Progenitor cell of endocrine pancreas (in vitro differentiated cells): ENCODE measurements around the gene RFX2. TPM values are rescaled to one million over a fixed set of nuclear protein-coding genes. Genes with fewer than 3 reads are reported as not detected.

Source experiments
- DNase-seq: peaks from one replicate; pipeline ENCODE4 v3.0.0; 2021; ENCODE audit warnings: low spot score; ENCODE audit not compliant: unreplicated experiment
- H3K27ac Mint-ChIP-seq: 2 replicates; pipeline ENCODE4 v1.8.0; 2021; ENCODE audit warnings: mild to moderate bottlenecking, moderate library complexity, mixed read lengths
- H3K27me3 Mint-ChIP-seq: 2 replicates; pipeline ENCODE4 v1.8.0; 2021; ENCODE audit warnings: mixed read lengths
- H3K36me3 Mint-ChIP-seq: 2 replicates; pipeline ENCODE4 v1.8.0; 2022; ENCODE audit warnings: mixed read lengths; ENCODE audit not compliant: insufficient read depth
- H3K4me1 Mint-ChIP-seq: 2 replicates; pipeline ENCODE4 v1.8.0; 2021; ENCODE audit warnings: low read depth, mixed read lengths
- H3K4me3 Mint-ChIP-seq: 2 replicates; pipeline ENCODE4 v1.8.0; 2021; ENCODE audit warnings: low read depth, mild to moderate bottlenecking, moderate library complexity, mixed read lengths
- H3K9me3 Mint-ChIP-seq: 2 replicates; pipeline ENCODE4 v1.8.0; 2021; ENCODE audit warnings: low read depth, mixed read lengths
- CTCF ChIP-seq: fragments of 200-600 bp; sonication (generic); IDR thresholded peaks from one replicate; pipeline ENCODE4 v1.5.0; 2021; ENCODE audit warnings: antibody characterized with exemption, mild to moderate bottlenecking; ENCODE audit not compliant: unreplicated experiment
- total RNA-seq: library from RNA; stranded (reverse); gene quantifications from 2 replicates; pipeline ENCODE4 v1.2.1, GENCODE V29; 2021

RFX2 gene
- total RNA-seq, 1 donor from 2014 or later: 24.2 TPM

GRCh38 chr19:6067975-6068374 lies 42.3 kb downstream of the RFX2 start:
- peaks cover 54% of the 10 kb centered on the region for H3K4me1 Mint-ChIP-seq

GRCh38 chr19:6066661-6067646 lies 43.3 kb downstream of the RFX2 start:
- Mint-ChIP-seq H3K36me3 (peaks cover 14% of the 10 kb centered on the region), H3K4me1 (peaks cover 52% of the 10 kb centered on the region), H3K9me3 (peaks cover 4% of the 10 kb centered on the region), H3K27ac (peak overlapping the region; percentile 95), H3K4me3 (peak overlapping the region; percentile 66), H3K27me3 (no peaks in the 10 kb centered on the region)
- TF ChIP-seq CTCF: no peak
- peak; percentile 68 for DNase-seq

More at GRCh38 chr19:6067975-6068374, 42.3 kb downstream of the RFX2 start:
- Mint-ChIP-seq H3K27ac (peak overlapping the region; percentile 95), H3K4me3 (no peak overlapping the region), H3K27me3 (no peaks in the 10 kb centered on the region), H3K9me3 (peaks cover 4% of the 10 kb centered on the region), H3K36me3 (peaks cover 12% of the 10 kb centered on the region)
- TF ChIP-seq CTCF: no peak
- no peak for DNase-seq

GRCh38 chr19:6065685-6066374 lies 44.5 kb downstream of the RFX2 start:
- peaks cover 4% of the 10 kb centered on the region for H3K9me3 Mint-ChIP-seq
- peaks cover 15% of the 10 kb centered on the region for H3K36me3 Mint-ChIP-seq
- peaks cover 56% of the 10 kb centered on the region for H3K4me1 Mint-ChIP-seq
- peak overlapping the region; percentile 66 for H3K4me3 Mint-ChIP-seq
- peak overlapping the region; percentile 95 for H3K27ac Mint-ChIP-seq
- no peak for DNase-seq
- no peaks in the 10 kb centered on the region for H3K27me3 Mint-ChIP-seq
- no peak for TF ChIP-seq CTCF

- Mint-ChIP-seq H3K4me1 (peaks cover 64% of the 10 kb centered on the region), H3K4me3 (peak overlapping the region; percentile 45), H3K36me3 (peaks cover 18% of the 10 kb centered on the region), H3K9me3 (peaks cover 6% of the 10 kb centered on the region), H3K27ac (no peak overlapping the region), H3K27me3 (no peaks in the 10 kb centered on the region)
- no peak for TF ChIP-seq CTCF
- no peak for DNase-seq
These were observed 45.8 kb downstream of the RFX2 start for GRCh38 chr19:6064336-6065073.
